Sigmoid colon (tissue), 4 donors: ENCODE measurements around the gene PRKG1.

Experiments used
- CTCF ChIP-seq, 4 experiments: fragments of 450-650 bp in 3 of 4; fragments of 200-600 bp in 1 of 4; IDR thresholded peaks; one replicate each; pipeline ENCODE4 v1.5.1; 2016 to 2019; ENCODE audit warnings: antibody characterized with exemption in 4 of 4, mild to moderate bottlenecking in 3 of 4, moderate library complexity in 2 of 4
- EP300 ChIP-seq, 4 donors: sonication (generic); formaldehyde crosslinking; IDR thresholded peaks; one replicate each; pipeline ENCODE4 v1.6.1; 2017; ENCODE audit warnings: antibody characterized with exemption in 4 of 4
- POLR2A ChIP-seq, 2 donors: fragments of 450-650 bp; IDR thresholded peaks; one replicate each; pipeline ENCODE4 v1.6.1; 2016; ENCODE audit warnings: antibody characterized with exemption in 2 of 2, mild to moderate bottlenecking in 2 of 2, moderate library complexity in 2 of 2
- POLR2AphosphoS5 ChIP-seq, 4 donors: sonication (generic); formaldehyde crosslinking; IDR thresholded peaks; one replicate each; pipeline ENCODE4 v1.6.1; 2017; ENCODE audit warnings: antibody characterized with exemption in 4 of 4

- no peak for TF ChIP-seq CTCF (IDR thresholded peaks at IDR 0.05)
- TF ChIP-seq POLR2AphosphoS5 (IDR thresholded peaks at IDR 0.05): peak in 2 of 4 donors; percentile 62 to 63
- no peak for TF ChIP-seq EP300 (IDR thresholded peaks at IDR 0.05)
- no peak for TF ChIP-seq POLR2A (IDR thresholded peaks at IDR 0.05)
Observed at GRCh38 chr10:51397695-51398094, 323.4 kb downstream of the PRKG1 start.
